DMS79 (cell line): Measurements from ENCODE around the gene ARL15.
"Not testable (repeated sequence)": the region's sequence is repeated elsewhere in the genome, so short reads cannot be mapped to it uniquely, and the experiment has no call there.

Experiments
- DNase-seq: peaks from one replicate; lab custom pipeline; 2025; lab: John Stamatoyannopoulos, UW

The ARL15 gene

GRCh38 chr5:53892224-53892623 is 418.1 kb downstream of the ARL15 start:
- DNase-seq = no peak

GRCh38 chr5:53891159-53891558 is 419.2 kb downstream of the ARL15 start:
- DNase-seq = no peak

DNA sequence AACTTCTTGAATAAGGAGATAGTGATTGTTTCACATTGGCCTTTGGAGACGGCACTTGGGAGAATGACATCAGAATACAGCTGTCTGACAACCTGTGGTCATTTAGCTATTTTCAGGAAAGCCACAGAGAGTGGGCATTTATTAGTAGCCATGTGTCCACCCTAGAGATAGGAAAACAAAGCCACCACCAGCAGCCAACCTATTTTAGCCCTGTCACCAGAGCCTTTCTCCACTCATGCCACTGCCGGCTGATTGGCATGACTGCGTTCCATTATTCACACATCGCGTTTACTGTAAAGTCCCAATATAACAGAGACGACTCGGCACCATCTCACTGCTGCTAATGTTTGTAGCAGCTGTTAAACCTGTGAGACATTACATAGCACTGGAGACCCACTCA is 419.9 kb downstream of the ARL15 start:
- DNase-seq = no peak

DNA sequence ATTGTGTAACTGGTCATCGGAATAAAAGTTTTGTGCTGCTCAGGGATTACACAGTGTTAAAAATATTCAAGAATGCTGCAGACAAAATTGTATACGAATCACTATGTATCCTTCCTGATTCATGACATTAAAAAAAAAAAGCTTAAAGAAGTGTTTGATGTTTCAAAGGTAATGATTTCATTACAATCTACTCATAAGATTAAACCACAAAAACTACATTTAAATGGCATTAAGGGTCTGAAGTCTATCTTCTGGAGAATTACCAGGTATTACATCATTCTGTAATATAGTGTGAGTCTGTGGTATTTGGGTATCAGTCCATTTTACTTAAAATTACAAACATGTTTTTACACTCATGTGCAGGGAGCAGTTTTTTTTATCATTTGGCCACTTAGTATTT is 425.5 kb downstream of the ARL15 start:
- no peak for DNase-seq

DNA sequence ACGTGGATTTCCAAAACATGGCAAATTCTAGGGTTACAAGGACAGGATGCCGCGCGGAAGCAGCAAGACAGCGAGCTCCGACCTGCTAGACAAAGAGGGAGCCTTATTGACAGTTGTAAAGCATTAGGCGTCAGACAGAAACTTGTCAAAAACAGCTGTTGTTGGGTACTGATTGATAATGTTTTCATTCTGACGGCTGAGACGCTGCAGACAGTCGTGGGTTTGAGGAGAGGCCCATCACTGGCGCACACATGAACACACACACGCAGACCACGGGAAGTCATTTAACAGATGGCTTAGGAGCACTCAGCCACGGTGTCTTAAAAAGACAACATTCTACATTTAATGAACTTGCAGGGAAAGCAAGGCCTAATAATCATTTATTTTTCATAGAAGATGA is 426.0 kb downstream of the ARL15 start:
- DNase-seq = no peak

DNA sequence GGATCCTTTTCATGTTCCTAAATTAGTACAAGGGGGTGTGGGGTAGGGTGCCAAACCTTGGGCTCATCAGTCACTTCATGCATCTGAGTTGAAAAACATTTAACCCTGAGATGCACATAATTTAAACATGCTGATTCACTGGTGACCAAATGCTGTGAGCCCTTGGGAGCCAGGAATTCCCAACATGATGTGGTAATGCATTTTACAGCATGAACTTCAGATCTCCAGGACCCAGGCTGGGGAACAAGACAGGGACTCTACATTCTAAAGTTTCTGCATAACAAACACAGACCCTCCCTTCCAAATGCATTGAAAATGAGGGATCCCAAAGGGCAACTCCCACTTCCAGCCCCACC is 427.7 kb downstream of the ARL15 start:
- no peak for DNase-seq

DNA sequence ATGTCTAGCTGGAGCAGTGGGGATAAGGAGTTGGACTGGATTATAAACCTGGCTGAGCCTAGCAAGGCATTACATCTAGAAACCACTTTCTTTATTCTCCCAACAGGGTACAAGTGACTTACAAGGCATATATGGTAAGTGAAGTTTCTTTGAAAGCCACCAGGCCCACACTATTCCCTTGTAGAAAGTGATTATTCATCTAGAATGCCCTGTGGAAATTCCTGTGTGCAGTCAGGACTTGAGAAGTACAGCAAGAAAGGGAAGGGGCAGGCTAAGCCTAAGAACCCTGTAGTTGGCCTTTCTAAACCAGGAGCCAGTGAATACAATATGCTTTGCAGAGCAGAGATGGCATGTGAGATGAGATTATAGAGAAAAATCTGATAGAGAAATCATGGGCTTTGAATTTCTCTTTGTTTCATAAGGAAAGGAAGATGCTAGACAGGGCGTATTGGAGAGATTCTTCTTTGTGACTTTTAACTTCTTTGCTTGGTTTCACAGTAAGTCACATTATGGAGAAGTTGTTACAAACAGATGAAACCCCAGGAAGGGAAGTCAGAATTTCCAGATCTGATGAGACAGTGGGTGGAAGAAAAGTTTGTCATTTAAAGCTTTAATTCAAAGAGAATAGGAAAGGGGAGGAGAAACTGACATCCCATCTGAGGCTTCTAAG is 428.2 kb downstream of the ARL15 start:
- DNase-seq = no peak

DNA sequence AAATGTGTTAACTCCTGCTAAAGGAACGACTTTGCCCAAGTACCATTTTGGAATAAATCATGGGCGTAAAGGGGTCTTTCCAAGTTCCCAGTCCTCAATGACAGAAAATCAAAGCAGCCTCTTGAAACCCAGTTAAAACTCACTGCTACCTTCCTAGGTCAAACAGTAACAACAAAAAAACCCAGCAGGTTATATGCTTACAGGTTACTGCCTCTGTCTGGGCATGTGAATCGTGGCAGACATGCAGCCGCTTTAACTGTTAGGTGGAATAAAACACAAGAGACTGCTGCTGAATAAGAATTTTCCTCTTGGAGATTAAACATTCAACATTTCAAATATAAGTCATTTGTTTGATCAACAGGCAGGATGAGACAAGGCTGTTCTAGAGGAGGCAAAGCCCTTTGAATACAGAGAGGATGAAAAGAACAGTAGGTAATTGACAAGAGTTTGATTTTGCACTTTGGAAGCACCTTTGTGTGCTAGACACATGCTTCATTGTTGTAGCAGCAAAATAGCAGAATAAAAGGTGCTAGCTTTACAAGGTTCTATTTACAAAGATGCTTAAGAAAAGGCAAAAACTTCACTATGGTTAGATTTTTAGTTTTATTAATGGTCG is 430.6 kb downstream of the ARL15 start:
- no peak for DNase-seq

DNA sequence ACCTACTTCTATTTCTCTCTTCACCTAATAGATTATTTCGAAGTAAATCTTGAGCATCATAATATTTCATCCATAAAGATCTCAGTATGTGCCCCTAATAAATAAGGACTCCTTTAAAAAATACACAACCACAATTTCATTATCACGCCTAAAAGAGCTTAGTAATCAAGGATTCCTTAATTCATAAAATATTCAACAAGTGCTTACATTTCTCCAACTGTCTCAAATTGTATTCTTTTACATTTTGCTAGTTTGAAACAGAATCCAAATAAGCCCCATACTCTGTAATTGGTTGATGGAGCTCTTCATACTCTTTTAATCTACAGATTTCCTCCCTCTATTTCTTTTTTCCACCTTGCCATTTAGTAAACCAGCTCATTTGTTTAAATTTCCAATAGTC is 432.4 kb downstream of the ARL15 start:
- DNase-seq = no peak

DNA sequence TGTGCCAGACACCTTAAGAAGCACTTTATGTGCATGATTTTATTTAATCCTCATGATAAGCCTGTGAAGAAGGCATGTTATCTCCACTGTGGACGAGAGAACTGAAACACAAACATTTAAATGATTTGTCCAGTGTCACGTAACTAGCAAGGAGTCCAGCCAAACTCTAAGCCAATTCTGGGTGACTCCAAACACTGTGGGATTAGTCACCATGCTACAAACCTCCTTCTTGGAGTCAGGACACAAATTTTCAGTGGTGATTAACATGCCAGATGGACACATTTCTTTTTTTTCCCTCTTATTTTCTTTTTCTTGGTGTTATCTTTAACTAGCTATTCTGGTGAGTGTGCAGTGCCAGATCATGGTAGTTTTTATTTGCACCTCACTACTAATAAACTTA is 433.1 kb downstream of the ARL15 start:
- no peak for DNase-seq

- DNase-seq = no peak
These were observed 436.0 kb downstream of the ARL15 start for GRCh38 chr5:53874409-53874808.

- no peak for DNase-seq
These were observed 437.1 kb downstream of the ARL15 start for GRCh38 chr5:53873235-53873634.

GRCh38 chr5:53871775-53872174 is 438.6 kb downstream of the ARL15 start:
- DNase-seq = no peak

- DNase-seq = no peak
These were observed 439.3 kb downstream of the ARL15 start for GRCh38 chr5:53871050-53871449.

- no peak for DNase-seq
These were observed 451.5 kb downstream of the ARL15 start for GRCh38 chr5:53858700-53859456.

- no peak for DNase-seq
These were observed 453.9 kb downstream of the ARL15 start for GRCh38 chr5:53856506-53856905.

- DNase-seq = not testable (repeated sequence)
These were observed 473.4 kb downstream of the ARL15 start for GRCh38 chr5:53836851-53837430.

DNA sequence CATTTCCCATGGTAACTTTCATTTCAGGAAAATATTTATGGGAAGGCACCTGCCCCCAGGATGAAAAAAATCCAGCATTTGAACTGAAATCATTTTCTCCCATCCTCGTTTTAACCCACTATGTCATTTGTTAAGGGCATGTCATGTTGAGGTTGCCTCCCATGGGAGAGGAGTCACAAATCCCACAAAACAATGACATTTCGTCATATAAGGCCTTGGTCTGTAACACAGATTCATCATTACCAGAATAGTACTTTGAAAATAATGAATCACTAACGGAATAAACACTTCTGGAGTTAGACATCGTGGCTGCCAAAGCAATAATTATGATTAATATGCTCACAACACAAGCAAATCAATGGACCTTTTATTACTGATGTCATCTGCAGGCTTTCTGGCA is 475.9 kb downstream of the ARL15 start:
- no peak for DNase-seq
